DMS53 (cell line): ENCODE results near the gene PIK3IP1.

Source experiments
- DNase-seq: peaks from one replicate; lab custom pipeline; 2025; lab: John Stamatoyannopoulos, UW

The PIK3IP1 gene

GRCh38 chr22:31308181-31308580 lies 15.9 kb upstream of the PIK3IP1 start:
- no peak for DNase-seq

GRCh38 chr22:31305194-31305593 lies 12.9 kb upstream of the PIK3IP1 start:
- no peak for DNase-seq

GRCh38 chr22:31302537-31302936 lies 10.2 kb upstream of the PIK3IP1 start:
- no peak for DNase-seq

DNA sequence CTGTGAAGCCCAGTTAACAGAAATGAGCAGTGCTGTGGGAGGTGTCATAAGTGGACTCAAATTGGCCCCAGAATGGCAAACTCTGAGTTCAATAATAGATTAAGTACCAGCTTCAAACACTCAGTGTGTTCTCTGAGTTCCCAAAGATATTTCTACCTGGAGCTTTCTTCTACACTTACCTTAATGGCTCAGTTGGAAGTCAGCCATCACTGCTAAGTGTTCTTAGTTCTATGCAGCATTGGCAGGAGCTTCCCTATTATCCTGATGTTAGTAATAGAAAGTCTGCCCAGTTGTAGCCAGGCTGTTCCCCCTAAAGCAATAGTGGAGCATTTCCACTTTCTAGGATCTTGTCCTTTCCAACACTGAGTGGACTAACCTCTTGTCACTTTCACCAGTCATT lies 9.7 kb upstream of the PIK3IP1 start:
- DNase-seq = no peak

DNA sequence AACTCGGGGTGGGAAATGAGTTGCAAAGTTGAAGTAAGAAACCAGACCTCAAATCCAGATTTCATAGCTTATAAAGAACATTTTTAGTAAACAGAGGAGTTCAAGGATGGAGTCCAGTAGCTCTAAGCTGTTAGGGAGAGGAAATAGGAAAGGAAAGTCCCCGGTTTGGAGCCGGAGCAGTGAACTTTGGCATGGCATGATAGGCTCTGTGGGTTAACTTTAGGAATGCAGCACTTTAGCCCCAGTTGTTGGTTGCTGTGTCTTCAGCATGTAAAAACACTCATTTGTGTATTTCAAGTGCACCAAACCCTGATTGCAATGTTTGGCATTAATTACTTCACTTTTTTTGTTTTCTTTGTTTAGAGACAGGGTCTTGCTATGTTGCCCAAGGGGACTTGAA lies 8.6 kb upstream of the PIK3IP1 start:
- no peak for DNase-seq

DNA sequence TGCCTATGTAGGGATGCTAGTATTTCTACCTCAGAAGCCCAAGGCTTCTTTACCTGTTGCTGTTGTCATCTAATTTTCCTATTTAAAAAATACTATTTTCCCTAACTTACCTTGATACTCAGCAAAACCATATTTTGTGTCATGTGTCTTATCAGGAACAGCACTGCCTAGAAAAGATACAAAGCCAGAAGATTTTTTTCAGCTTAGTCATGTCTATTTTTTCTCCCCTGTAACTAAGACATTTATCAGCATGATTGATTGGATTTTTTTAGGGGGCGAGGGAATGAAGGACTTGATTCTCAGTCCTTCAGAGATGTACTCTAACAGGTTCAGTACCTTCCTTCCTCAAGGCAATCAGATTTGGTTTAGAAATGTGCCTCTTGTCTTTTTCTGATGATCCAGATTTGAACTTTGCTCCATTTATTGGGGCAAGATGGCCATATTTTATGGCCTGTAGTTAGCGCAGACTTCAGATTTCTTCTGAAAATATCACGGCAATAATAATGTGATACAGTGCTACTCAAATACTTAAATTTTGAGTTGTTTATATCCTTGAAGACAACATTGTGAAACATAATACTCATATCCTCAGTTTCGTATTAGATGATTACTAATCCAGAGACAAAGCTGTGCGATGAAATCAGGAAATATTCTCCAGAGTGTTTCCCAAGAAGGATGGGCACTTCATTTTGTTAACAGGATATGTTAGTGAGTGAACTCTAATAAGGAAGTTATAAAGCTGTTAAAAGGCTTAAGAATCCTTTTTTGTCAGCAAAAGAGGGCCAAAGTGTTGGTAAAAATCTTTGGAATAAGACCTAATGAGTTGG lies 3.8 kb upstream of the PIK3IP1 start:
- no peak for DNase-seq

DNA sequence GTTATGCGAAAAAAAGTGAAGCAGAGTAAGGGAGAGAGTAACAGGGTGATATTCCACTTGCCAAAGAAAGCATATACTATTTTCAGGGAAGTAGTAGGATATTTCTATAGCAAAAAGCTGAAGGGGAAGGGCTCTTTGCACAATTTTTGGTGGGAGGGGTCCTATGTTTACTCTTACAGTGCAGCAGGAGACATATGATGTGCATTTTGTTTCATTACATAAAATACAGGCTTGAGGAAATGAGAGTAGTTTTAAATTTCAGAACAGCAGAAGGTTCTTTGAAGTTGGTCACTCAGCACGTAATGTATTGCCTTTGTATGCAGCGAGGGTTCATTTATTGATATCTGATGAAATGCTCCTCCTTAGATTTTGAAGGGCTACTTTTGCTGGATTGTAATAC lies 3.1 kb upstream of the PIK3IP1 start:
- DNase-seq = no peak

- DNase-seq = peak; percentile 26
Measured at GRCh38 chr22:31291481-31292235, 630 bp downstream of the PIK3IP1 start.

- peak; percentile 92 for DNase-seq
Measured at GRCh38 chr22:31290494-31291471, 1.5 kb downstream of the PIK3IP1 start.

GRCh38 chr22:31289344-31289743 lies 2.9 kb downstream of the PIK3IP1 start:
- DNase-seq = peak; percentile 80

DNA sequence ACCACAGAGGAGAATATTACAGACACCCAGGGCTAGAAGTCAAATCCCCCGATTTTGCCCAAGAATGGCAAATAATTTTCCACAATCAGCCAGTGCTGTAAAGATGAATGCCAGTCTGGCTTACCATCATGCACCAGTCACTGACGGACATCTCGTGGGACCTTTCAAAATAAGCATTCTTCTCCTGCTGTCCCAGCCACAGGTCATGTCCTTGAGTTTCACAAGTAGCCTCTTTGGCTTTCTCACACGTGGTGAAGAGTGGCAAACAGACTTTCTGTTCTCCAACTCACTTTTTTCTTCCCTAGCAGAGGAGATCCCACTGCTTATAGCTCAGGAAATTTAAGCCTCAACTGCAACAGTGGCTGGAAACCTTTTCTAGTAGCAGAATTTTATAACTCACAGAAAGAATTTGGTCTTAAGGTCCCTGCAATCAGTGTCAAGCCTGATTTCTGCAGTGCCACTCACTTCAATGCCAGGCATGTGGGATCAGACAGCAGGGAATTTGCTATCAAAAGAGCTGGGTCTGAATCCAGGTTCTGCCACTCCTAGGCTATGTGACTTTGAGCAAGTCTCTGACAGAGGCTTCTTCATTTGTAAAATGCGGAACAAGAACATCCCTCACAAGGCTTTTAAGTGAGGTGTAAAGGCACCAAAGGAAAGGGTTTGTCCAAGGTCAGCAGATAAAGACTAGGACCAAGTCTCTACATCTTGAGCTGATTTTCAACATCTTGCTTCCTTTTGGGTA lies 3.6 kb downstream of the PIK3IP1 start:
- no peak for DNase-seq

DNA sequence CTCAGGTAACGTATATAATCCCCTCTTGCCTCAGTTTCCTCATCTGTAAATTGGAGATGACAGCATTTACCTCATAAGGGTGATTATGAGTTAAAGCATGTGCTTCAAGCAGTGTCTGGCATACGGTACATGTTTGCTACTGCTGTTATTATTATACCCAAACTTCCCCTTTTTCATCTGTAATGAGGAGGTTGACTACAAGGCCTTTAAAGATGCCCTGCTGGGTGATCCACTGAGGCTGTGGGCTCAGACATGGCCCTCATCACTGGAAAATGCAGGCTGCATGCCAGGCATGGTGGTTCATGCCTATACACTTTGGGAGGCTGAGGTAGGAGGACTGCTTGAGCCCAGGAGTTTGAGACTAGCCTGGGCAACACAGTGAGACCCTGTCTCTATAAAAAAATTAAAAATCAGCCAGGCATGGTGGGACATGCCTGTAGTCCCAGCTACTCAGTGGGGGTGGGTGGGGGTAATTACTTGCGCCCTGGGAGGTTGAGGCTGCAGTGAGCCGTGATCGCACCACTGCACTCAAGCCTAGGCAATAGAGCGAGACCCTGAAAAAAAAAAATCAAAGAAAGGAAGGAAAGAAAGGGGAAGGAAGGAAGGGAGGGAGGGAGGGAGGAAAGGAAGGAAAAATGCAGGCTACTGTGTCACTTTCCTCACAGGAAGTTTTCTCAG lies 4.3 kb downstream of the PIK3IP1 start:
- no peak for DNase-seq

GRCh38 chr22:31286360-31287255 lies 5.7 kb downstream of the PIK3IP1 start:
- no peak for DNase-seq

DNA sequence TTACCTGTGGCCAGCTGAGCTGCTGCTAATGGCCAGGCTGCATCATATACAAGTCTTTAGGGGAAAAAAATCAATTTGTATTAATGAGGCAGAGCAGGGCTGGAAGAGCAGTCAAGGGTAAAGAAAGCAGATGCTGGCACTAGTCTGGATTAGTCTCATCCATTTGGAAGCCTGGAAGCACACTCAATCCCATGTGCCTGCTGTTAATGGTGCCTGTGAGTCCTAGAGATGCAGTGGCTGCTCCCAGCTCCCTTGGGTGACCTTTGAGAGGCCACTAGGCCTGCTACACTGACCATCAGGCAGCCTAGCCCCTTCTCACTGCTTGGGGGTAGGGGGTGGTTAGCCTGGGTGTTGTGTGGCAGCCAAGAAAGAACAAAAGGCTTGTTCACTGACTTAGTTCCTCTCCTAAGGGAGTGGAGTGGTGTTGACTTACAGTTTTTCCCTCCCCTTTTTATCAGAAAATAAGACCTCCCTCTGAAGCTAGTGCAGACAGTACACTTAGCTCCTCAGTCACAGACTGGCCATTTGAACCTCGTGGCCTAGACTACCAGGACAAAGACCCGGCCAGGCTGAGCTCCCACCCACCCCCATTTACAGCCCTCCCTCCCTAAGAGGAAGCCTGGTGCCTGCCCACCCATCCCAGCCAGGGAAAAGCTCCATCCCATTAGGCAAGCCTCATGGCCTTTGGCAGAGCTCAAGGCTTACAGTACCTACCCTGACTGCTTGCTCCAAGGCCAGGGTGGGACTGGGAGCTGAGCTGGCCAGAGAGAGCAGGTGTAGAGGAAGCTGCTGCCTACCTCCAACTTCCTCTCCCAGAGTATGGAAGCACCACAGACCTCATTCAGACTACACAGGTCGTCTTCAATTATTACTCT lies 7.8 kb downstream of the PIK3IP1 start:
- no peak for DNase-seq

DNA sequence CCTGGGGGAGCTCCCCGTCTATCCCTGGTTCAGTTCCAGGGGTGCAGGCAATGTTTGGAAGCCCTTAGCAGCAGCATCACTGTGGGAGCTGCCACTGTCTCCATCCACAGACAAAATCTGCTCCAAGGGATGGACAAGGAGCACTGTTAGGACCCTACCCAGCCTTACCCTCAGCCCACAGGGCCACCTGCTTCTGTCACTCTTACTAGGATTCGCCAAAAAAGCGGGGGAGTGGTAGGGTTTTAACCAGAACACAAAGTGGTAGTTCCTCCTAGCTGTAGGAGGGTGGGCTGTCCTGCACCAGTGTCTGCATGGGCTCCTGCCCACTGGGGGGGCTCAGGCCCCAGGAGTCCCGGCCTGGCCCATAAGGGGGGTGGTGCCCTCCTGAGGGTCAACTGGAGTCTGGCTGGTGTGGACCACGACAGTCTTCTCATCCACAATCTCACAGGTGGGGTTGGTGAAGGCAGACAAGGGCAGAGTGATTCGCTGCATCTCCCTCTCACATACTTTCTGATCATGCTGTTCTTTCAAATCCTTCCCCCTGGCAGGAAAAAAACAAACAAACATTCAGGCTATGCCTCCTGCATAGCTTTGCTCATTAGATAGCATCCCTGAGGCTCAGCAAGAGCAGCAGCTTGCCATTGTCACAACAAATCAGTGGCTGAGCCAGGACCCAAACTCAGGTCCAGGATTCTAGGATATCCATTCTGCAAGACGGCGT lies 9.4 kb downstream of the PIK3IP1 start:
- no peak for DNase-seq

DNA sequence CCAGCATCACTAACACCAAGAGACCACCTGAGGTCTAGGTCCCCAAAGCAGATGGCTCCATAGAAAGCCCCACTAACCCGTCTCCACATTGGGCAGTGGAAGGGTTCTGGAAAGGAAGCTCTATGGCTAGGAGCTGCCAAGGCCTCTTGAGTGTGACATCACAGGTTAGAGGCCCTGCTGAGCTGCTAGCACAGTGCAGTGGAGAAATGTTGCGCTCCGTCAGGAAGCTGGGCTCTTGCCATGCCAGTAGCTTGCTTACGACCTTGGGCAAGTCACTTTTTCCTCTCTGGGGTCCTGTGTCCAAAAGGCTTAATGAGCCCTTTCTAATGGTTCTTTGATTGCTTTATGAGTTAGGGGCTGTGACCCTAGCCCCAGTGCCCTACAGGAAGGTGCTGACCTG lies 10.6 kb downstream of the PIK3IP1 start:
- DNase-seq = no peak

- peak; percentile 11 for DNase-seq
Measured at GRCh38 chr22:31279821-31280505, 12.3 kb downstream of the PIK3IP1 start.

DNA sequence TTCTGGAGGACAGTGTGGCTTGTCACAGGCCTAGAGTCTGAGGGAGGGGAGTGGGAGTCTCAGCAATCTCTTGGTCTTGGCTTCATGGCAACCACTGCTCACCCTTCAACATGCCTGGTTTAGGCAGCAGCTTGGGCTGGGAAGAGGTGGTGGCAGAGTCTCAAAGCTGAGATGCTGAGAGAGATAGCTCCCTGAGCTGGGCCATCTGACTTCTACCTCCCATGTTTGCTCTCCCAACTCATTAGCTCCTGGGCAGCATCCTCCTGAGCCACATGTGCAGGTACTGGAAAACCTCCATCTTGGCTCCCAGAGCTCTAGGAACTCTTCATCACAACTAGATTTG lies 13.0 kb downstream of the PIK3IP1 start:
- no peak for DNase-seq
